Mucosa of gallbladder (tissue), 1 donor: Measurements from ENCODE around the gene FHIT. TPM values are rescaled to one million over a fixed set of nuclear protein-coding genes. Genes with fewer than 3 reads are reported as not detected.

ENCODE experiments used
- DNase-seq: peaks from one replicate; pipeline ENCODE4 v3.0.0-alpha.2; 2020; ENCODE audit warnings: low spot score
- total RNA-seq: library from RNA; stranded (reverse); gene quantifications from one replicate; pipeline ENCODE4 v1.2.1, GENCODE V29; 2021
- donor health status: DM: no; HTN: no; CAD: no.

Gene FHIT
- total RNA-seq, 1 donor from 2014 or later = 38.6 TPM

DNA sequence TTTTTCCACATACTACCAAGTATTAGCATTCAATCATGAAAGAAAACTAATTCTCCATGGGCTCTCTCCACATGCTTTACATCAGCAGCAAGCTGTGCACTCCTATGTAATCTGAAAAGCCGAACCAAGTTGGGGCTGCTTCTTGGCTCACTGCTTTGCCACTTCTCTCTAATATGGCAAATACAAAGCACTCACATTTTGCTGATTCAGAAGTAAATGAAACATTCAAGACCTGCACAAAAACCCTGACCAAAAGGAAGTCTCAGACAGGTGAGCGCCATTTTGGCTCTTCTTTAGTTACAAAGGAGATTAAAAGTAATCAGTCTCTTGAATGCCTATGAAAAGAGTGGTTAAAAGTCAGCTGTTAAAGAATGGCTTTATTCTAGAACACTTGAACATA lies 915.2 kb downstream of the FHIT start:
- DNase-seq = no peak

DNA sequence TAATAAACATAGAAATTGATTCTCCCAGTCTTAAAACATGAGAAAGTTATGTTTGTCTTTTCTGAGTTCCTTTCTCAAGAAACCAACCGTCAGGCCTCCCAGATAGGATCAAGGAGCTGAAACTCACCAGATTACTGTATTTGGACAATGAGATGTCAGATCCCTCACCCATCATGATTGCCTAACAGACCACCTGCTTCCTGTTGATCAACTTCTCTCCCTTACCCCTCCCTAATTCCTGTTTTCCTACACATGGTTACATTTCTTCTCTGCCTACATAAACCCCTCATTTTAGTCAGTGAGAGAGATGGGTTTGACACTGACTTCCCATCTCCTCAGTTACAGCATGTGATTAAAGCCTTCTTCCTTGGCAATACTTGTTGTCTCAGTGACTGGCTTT lies 917.5 kb downstream of the FHIT start:
- DNase-seq = no peak

DNA sequence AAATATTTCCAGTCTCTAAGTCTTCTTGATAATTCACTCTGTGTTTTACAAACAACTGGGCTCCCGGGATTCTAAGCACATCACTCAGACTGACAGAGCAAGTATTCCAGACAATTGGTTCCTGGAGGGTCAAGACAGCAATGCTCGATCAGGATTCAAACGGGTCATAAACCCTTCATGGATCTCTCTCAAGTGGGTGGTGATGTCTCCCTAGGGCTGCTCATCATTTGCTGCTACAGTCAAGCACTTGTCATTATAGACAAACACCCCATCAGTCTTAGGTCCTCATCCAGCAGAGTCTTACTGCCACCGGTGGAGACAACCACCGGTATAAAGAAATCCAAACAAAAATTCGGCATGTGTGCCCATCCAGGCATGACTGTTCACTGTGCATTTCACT lies 921.1 kb downstream of the FHIT start:
- no peak for DNase-seq

DNA sequence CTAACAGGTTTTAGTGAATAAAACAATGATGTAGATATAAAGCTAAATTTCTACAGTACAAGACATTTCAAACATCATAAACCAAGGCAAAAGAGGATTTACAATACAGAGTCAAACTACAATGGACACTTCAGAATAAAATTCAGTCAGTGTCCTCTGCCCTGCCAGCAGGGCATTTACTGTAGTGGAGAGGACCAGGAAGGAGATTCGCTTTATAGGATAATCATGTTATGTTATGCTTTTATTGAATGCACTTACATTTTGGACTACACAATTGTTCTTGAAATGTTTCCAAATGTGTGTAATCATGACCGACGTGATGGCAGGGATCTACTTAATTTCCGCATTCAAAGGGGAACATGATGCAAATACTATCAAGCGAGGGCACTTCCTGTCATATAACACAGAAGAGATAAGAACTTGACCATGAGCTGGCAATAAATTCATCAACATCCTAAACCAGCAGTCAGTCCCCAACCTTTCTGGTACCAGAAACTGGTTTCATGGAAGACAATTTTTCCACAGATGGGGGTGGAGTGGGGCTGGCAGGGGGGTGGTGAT lies 925.6 kb downstream of the FHIT start:
- DNase-seq = no peak

DNA sequence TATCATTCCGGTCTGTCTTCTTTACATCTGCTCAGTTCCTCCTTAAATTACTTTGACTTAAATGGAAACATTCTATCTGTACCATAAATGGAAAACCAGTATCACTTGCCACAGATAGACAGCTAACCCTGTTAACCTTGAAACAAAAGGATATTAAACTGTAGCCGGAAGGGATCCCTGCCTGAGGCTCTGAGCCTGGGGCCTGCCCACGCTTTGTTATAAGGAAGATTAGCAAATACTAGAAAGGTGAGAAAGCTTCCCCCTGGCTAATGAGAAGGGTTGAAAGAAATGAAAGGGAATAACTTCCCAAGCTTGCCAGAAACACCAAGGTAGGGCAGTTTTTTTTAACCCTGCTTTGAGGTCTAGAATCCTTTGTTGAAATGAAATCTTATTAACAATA lies 927.6 kb downstream of the FHIT start:
- no peak for DNase-seq

DNA sequence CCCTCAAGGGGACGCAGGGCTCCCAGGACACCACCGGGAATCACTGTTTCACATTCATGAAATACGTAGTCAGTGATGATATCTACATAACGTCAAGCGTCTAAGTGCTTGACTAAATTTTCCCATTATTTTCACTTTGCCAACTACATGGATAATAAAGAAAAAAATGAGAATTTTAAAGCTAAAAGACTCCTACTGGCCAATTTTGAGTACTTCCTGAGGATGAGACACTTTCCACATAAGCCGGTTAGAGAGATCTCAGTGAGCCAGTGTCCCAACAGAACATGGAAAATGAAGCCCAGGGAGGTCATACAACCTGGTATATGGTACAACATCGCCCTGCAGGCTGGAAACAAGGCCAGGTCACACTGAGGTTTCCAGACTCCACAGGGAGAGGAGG lies 928.1 kb downstream of the FHIT start:
- no peak for DNase-seq

DNA sequence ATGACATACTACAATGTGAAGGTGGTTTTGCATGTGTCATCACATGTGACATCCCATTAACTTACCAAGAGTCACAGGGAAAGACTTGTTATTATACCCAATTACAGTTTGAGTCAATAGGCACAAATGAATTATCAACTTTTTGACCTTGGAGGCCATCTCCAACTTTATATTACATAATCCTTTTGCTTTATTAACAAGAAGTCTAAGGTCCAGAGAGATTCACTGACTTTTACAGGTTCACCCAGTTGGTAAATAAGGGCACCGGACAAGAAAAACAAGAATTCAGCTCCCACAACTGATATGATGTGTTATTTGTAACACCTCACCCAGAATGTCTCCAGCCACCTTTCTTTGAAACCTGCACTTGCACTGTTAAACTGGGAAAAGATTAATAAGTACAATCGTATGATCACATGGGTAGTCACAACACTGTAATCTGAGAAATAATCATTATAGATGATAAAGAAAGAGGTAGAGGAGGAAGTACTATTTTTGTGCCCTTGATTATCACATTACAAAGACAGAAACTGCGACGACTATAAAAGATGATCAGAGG lies 928.9 kb downstream of the FHIT start:
- DNase-seq = peak; percentile 49

DNA sequence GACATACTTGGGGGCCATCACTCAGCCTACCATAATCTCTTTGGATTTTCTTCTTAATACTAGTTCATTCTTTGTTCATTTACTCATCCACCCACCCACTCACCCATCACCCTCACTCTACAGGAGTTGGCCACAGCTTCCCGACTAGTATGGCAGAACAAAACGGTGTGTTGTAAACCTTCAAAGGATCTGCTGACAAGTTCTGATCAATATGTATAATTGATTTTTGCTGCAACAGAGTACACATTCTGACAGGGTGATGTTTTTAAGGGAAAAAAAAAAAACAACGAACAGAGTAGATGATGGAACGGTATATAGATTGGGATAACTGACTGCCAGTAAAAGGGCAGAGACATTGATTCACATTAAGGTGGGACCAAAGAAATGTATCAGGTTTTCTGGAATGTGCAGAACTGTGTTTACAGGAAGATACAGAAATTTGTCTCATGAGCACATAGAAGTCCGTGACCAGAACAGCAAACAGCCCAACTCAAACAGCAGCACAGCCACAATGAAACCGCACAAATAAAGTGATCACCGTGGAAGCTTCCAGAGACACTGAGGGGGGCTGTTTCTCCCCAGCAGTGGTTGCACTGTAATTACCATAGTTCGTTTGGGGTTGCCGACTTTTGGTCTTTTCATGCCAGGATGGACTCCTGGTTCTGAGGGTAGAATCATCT lies 931.9 kb downstream of the FHIT start:
- peak; percentile 45 for DNase-seq

DNA sequence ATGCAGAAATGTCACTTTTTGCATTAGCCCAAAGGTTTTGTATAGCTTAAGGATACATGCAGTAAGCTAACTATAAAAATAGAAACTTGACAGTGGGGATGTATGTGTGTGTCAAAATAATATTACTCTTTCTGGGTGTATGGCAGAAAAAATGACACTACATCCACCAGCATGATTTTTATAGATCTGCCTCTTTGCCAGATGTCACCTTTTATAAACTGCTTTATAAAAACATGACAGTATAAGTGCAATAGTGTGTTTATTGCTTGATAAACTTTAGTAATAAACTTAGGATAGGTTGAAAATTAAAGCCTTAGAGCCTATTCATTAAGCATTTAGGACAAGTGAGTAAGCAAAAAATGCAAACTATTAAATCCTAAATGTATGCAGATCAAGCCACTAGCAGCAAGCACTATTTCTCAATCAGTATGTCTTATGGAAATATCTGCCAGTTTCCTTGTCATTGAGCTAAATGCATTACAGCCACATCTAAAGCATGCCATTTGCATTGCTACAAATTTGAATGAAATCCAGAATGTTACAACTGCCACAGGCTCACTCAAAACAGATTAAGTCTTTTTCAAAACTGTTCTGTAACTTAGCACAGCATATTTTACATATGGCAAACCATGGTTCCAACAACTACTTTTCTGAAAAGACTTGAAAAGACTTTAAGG lies 935.0 kb downstream of the FHIT start:
- no peak for DNase-seq

DNA sequence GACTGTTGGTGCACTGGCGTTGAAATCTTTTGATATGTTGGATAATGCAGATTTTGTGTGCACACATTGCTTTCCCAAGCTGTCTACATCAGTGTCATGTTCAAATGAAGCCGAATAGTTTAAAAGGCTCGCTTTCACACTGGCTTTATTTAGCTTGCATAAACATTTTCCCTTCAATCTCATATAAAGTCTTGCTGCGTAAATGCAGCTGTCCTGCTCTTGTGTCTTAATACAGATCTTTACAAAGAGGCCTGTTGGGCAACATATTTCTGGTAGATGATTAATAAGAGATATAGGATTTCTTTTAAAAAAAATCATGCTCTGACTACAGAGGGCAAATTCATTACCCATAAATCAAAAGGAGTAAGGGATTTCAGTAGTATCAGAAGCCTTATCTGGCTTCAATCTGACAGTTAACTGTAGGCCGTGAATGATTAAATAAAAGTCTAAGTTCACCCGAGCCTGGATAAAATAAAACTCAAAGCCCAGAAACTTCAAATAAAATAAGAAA lies 937.2 kb downstream of the FHIT start:
- DNase-seq = no peak

DNA sequence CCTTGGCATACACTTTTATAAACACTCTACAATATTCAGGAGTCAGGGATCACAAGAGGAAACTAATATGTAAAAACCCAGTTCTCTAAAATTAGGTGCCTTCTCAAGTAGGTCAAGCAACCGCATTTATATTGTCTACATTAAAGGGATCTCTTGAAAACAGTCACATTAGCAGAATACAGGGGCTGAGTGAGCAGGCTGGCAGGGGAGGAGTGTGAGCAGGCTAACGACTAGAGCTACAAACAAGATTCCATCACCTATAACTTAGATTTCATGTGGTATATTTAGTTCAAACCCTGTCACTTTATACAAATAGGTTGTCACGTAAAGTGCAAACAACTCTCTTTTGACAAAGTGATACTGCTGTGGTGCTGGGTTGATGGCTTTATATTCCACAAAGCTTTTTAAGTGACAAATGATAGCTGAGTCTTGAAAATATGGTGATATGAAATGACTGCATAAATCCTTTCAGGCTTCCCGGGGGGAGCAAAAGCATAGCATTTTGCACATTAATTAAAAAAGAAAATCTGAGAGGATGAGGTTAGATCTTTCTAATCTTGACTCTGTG lies 937.9 kb downstream of the FHIT start:
- no peak for DNase-seq

DNA sequence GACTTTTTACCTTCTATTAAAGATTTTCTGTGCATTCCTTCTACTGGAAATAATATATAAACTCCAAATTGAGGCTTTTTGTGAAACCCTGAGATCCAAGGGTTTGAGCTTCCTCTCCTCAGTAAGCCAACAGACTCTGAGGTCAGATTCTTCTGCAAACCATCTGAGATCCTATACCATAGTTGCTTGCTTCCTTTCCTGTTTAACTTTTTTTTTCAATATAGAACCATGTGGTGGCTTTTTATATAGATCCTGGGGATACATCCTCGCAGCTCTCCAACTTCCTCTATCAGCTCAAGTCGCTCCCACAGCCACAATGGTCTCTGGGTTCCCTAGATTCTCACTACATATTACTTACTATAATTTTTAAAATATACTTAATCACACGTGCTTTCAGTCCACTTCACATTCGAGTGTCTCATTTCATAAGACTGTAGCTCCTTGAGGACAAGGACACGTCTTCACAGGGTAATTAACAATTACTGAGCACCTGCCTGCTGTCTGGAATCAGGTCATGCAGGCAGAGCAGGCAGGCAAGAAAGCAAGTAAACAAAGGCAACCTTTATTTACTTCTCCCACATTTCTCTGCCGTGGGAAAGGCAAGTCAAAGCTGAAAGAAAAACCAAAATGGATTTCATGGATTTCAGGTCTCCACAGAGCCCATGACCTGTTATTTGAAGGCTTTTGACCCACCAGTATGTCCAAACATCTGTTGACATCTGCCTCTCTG lies 941.5 kb downstream of the FHIT start:
- DNase-seq = no peak

DNA sequence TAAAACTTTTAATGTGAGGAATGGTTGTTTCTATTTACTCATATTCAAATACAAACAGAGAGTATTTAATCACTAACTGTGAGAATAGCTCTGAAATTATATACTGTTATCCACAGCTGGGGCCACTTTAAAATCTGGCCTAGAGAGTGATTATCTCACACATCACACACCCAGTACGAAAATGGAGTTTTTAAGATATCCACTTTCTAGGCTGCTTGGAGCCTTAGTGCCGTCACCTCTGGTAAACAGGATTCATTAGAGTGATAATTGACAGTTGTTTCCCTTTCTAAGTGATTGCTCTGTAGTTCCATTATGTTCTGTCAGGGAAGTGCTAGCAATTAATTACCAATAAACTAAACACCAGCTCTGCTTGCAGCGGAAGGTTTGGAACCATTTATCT lies 942.4 kb downstream of the FHIT start:
- no peak for DNase-seq

DNA sequence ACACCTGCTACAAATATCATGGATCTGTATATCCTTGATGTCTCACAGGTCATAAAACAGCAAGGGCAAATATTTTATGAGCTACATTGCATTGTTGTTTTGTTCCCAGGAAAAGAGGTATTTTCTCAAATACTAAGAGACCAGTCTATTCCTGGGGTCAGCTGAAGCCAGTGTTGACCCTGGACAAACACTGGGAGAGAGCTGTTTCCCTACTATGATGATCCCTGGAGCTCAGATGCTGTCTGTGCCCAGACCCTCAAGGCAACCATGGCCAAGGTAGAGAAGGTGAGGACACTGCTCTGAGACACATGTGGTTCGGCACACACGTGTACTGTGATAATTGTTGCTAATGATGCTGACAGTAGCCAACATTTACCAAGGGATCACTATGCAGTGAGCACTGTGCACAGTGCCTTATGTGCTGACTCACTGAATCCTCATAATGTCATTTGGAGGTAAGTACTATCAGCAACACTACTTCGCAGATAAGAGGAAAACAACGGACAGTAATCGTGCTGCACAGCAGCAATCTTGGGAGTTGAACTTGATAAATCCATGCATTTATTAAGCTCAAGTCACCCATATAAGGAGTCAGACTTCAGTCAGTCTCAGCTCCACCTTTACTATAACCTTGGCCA lies 943.6 kb downstream of the FHIT start:
- DNase-seq = no peak

DNA sequence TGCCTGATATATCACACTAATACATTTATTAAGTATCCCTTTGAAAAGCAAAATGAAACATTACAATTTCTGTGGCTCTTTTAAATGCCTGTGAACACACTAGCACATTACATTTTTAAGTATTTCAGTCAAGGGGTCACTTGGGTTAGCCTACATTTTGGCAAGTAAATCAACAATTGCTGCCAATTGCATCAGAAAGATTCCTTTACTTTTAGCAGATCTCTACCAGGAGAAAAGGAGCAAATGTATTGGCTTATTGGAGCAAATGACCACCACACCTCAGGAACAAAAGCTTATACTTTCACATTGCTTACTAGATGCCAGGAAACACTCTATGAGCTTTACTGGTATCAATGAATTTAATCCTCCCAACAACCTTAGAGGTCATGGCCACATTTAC lies 947.1 kb downstream of the FHIT start:
- DNase-seq = no peak

DNA sequence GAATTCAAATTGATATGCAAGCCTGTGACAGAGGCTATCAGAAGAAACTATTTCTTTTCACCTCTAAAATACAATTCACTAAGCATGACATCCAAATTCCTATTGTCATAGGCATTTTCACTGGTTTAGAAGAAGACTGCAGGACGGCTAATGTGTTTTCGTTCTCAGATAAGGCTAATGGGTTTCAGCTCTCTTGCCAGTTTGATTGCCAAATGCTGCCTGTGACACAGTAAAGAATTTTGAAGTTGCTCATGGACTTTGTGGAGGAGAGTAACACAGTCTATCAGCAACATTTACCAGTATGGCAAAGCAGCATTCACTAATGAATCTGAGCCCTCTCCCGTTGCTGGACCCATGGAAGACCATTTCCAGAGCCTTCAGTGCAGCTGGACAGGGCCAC lies 948.1 kb downstream of the FHIT start:
- no peak for DNase-seq

DNA sequence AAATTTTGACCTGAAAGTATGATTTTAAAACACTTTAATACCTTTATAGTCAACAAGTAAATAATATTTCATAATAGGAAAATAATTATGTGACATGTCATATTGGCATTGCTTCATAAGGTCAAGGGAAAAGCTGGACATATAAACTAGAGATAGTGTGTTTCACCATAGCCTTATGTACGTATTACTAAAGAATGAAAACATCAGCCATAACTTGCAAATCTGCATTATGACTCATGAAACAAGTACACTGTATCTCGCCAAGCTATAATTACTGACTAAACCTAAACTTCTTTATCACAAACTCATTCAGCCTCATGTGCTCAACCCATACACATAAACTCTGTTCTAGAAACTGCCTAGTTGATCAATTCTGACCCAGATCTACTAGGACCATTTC lies 950.1 kb downstream of the FHIT start:
- DNase-seq = no peak

DNA sequence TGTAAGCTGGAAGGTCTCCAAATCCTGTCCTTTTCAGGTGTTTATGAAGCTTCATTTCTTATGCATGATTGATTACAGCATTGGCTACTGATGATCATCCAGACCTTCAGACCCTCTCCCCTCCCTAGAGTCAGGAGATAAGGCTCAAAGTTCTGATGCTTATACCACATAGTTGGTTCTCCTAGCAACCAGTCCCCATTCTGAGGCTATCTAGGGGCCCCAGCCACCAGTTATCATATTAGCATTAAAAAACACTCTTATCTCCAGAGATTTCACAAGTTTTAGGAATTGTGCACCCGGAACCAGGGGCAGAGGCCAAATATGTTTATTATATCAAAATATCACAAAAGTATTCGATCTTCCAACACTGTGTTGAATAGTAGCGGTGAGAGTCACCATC lies 953.1 kb downstream of the FHIT start:
- DNase-seq = no peak

DNA sequence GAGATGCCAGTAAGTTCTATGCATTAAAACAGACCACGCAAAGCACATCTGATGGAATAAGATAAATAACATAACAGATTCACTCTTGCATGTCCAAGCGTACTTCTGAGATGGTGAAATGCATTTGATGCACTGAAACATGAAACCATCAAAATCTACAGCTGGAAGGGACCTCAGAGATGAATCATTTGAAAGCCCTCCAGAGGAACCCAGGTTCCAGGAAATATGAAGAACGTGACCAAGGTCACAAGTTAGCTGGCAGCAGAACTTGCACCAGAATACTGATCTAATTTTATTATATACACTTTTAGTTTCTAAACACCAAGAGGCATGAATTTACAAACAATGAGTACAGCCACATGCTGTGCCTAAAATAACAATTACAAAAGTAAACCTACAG lies 957.1 kb downstream of the FHIT start:
- no peak for DNase-seq

DNA sequence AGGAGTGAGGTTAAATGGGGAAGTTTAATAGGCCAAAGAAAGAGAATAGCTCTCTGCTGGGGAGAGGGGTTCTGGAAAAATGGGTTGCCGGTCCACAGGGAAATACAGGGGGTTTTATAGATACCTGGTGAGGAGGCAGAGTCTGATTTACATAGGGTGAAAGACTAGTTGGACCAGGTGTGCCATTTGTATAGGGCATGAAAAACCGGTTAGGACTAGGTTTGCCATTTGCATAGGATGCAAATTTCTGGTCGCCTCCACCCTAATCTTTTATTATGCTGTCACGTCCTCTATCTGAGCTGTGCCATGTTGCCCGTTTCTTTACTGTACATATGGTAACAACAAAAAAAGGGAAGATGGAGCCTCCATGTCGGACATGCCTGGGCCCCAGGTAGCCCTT lies 960.1 kb downstream of the FHIT start:
- no peak for DNase-seq

DNA sequence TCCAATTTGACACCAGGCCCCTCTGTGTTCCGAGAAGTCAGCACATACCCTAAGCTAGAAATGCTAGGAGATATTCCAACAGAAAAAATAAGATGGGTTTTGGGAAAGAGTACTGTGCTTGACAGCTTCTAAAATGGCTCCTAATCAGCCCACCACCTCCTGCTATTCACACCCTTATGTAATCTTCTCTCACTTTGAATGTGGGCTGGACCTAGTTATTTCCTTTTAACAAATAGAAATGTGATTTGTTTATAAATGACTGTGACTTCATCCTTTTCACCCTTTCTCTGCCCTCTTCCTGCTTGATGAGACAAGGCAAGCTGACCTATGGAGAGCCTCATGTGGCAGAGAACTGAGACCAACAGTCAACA lies 961.1 kb downstream of the FHIT start:
- no peak for DNase-seq
